Transverse colon (tissue), 4 donors: Measurements from ENCODE around the gene OR2S2. TPM values are rescaled to one million over a fixed set of nuclear protein-coding genes. Genes with fewer than 3 reads are reported as not detected.
"Not testable (repeated sequence)": the region's sequence is repeated elsewhere in the genome, so short reads cannot be mapped to it uniquely, and the experiment has no call there.

Experiments
- DNase-seq: peaks from one replicate; pipeline ENCODE4 v3.0.0-alpha.2; 2019
- H3K27ac ChIP-seq, 4 donors: fragments of 200-600 bp; sonication (generic); 2 replicates each; pipeline ENCODE4 v1.5.1; 2016 to 2018; ENCODE audit warnings: inconsistent platforms in 4 of 4
- H3K27me3 ChIP-seq: fragments of 200-600 bp; sonication (generic); 2 replicates; pipeline ENCODE4 v1.5.1; 2017; ENCODE audit warnings: inconsistent platforms
- H3K36me3 ChIP-seq, 4 donors: fragments of 200-600 bp; sonication (generic); 2 replicates each; pipeline ENCODE4 v1.5.1; 2017 to 2019; ENCODE audit warnings: inconsistent platforms in 4 of 4
- H3K4me1 ChIP-seq, 4 donors: fragments of 200-600 bp; sonication (generic); 2 replicates each; pipeline ENCODE4 v1.5.1; 2017 to 2020; ENCODE audit warnings: inconsistent platforms in 4 of 4
- H3K4me3 ChIP-seq, 4 donors: fragments of 200-600 bp; sonication (generic); 1 replicate in 1 of 4; 2 replicates in 3 of 4; pipeline versions ENCODE4 v1.5.1 to v1.6.1; 2017 to 2019; ENCODE audit warnings: inconsistent platforms in 4 of 4
- H3K9me3 ChIP-seq, 2 donors: fragments of 200-600 bp; sonication (generic); 2 replicates each; pipeline ENCODE4 v1.5.1; 2017 to 2019; ENCODE audit warnings: inconsistent platforms in 2 of 2
- EP300 ChIP-seq: sonication (generic); formaldehyde crosslinking; IDR thresholded peaks from one replicate; pipeline ENCODE4 v1.6.1; 2017; ENCODE audit warnings: antibody characterized with exemption, low read depth
- POLR2A ChIP-seq: fragments of 450-650 bp; IDR thresholded peaks from one replicate; pipeline ENCODE4 v1.6.1; 2016; ENCODE audit warnings: antibody characterized with exemption, mild to moderate bottlenecking, moderate library complexity
- POLR2AphosphoS5 ChIP-seq, 3 donors: sonication (generic); formaldehyde crosslinking; IDR thresholded peaks; one replicate each; pipeline ENCODE4 v1.6.1; 2016; ENCODE audit warnings: antibody characterized with exemption in 3 of 3
- WGBS, 2 donors: methylation state at CpG; one replicate each; pipeline ENCODE4 v1.1.5; 2018; ENCODE audit warnings: low coverage in 1 of 2; 5-methylcytosine and 5-hydroxymethylcytosine counted together
- in situ Hi-C, 4 donors: fragments of 200-750 bp; cut with MboI; loops; one replicate each; pipeline versions ENCODE4 v1.15.0 to v1.15.1; 2017; ENCODE audit warnings: low sequenced_read_pairs in 3 of 4, low pct_ligation_motif_present in 1 of 4, low pct_unique_long_range_greater_than_20kb in 1 of 4
- intact Hi-C: fragments of 100-400 bp; cut with DNase I; formaldehyde crosslinking; loops from one replicate; pipeline ENCODE4 v1.15.1; 2023; ENCODE audit warnings: low total_unique reads
- total RNA-seq, 4 donors: library from RNA; depleted of rRNA; stranded (reverse); fragments of >200 nt; gene quantifications; one replicate each; pipeline ENCODE4 v1.1.0, GENCODE V29; 2016
- TF ChIP-seq, protein P1 (sequence below), 5 experiments: fragments of 200-600 bp in 3 of 5; fragments of 450-650 bp in 2 of 5; sonication (generic) in 3 of 5; IDR thresholded peaks; 1 replicate in 2 of 5; 2 replicates in 3 of 5; pipeline ENCODE4 v1.5.1; 2016 to 2017; ENCODE audit warnings: antibody characterized with exemption in 5 of 5, inconsistent platforms in 3 of 5, mild to moderate bottlenecking in 2 of 5, moderate library complexity in 1 of 5

The OR2S2 gene
- total RNA-seq, 4 donors from 2014 or later, result not detected

DNA sequence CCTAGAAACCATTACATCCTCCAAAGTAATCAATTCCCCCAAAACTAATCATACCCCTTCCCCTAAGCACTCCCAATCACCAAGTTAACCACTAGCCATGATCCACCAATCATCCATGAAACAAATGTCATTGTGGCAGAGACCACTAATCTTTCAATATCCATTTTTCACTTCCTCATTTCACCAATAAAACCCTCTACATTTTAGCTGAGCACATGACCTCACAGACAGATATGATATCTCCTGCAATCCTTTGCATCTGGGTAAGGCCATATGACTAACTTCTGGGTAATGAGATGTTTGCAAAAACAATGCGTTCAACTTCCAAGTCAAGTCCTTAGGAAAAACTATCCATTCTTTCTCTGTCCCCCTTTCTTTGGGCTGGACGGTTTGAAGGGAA lies 20.7 kb downstream of the OR2S2 start:
- no peaks in the 10 kb centered on the region for H3K36me3 ChIP-seq
- H3K9me3 ChIP-seq, result no peaks in the 10 kb centered on the region
- 80 to 100% methylated on average over 2 of the region's 2 CpGs for WGBS, 2 donors
- TF ChIP-seq POLR2A (no peak), POLR2AphosphoS5 (IDR thresholded peaks at IDR 0.05) (no peak), EP300 (no peak)
- TF ChIP-seq, protein P1, sequence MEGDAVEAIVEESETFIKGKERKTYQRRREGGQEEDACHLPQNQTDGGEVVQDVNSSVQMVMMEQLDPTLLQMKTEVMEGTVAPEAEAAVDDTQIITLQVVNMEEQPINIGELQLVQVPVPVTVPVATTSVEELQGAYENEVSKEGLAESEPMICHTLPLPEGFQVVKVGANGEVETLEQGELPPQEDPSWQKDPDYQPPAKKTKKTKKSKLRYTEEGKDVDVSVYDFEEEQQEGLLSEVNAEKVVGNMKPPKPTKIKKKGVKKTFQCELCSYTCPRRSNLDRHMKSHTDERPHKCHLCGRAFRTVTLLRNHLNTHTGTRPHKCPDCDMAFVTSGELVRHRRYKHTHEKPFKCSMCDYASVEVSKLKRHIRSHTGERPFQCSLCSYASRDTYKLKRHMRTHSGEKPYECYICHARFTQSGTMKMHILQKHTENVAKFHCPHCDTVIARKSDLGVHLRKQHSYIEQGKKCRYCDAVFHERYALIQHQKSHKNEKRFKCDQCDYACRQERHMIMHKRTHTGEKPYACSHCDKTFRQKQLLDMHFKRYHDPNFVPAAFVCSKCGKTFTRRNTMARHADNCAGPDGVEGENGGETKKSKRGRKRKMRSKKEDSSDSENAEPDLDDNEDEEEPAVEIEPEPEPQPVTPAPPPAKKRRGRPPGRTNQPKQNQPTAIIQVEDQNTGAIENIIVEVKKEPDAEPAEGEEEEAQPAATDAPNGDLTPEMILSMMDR (IDR thresholded peaks at IDR 0.05), result no peak
- no peaks in the 10 kb centered on the region for H3K27me3 ChIP-seq
- in situ Hi-C loops (no loop called here), intact Hi-C loops (no loop called here)
- H3K4me1 ChIP-seq, result peaks cover 0 to 16% (median 11%) of the 10 kb centered on the region in 4 donors
- H3K27ac ChIP-seq, result no peak overlapping the region
- DNase-seq, result no peak
- no peak overlapping the region for H3K4me3 ChIP-seq

DNA sequence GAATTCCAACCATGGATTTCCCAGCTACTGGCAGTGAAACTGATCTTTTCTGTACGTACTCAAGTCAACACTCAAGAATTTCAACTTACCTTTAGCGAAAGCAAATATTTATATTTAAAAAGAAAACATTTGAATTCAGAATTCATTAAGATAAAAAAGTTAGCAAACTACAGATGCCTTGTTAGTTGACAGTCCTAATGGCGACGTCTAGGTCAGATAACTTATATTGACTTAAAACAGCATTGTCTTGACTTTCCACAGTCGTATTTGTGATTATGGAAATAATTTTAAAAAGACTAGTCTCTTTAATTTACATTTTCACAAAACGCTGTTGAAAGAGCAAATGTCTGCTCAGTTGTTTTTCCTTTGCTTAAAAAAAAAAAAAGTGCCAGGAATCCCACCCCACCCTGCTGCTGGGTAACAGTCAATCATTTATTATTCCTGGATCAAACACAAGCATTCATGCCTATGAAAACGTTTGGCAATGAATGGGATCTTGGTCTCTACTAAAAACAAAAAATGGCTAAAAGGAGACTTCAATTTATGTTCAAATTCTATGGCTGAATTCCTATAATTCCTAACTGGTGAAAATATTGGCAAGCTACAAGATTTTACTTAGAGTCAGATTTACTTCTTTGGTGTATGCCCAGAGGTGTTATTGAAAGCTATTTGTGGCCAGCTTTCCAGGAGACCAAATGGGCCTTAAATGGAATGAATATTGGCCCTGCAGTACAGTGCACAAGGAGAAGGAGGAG lies 22.0 kb downstream of the OR2S2 start:
- Histone ChIP-seq H3K27me3 (no peaks in the 10 kb centered on the region), H3K4me3 (no peak overlapping the region), H3K4me1 (peaks cover 0 to 11% (median 6%) of the 10 kb centered on the region in 4 donors), H3K9me3 (no peaks in the 10 kb centered on the region), H3K36me3 (no peaks in the 10 kb centered on the region), H3K27ac (no peak overlapping the region)
- DNase-seq, result no peak
- in situ Hi-C loops (no loop called here), intact Hi-C loops (loop anchor here (1.0 kb wide), 1 partner anchor 8 kb away; no protein-coding TSS in a partner anchor)
- TF ChIP-seq POLR2AphosphoS5 (IDR thresholded peaks at IDR 0.05), result no peak
- TF ChIP-seq, protein P1 (IDR thresholded peaks at IDR 0.05), result no peak
- WGBS, 2 donors, result 50 to 70% methylated on average over 7 of the region's 7 CpGs

DNA sequence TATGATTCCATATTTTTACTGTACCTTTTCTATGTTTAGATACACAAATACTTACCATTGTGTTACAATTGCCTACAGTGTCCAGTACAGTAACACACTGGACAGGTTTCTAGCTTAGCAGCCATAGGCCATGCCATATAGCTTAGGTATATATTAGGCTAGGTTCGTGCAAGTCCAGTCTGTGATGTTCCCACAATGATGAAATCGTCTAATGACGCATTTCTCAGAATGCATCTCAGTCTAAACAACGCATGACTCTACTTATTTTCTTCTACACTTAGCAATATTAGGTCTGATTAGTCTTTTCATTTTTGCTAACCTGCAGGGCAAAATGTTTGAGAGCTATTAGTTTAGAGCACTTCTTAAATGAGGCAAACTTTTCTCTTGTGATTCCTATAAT lies 22.7 kb downstream of the OR2S2 start:
- no peak overlapping the region for H3K4me3 ChIP-seq
- no peaks in the 10 kb centered on the region for H3K36me3 ChIP-seq
- in situ Hi-C loops (no loop called here), intact Hi-C loops (loop anchor here (1.0 kb wide), 1 partner anchor 9 kb away; no protein-coding TSS in a partner anchor)
- peaks cover 0 to 4% (median under 1%) of the 10 kb centered on the region in 4 donors for H3K4me1 ChIP-seq
- H3K27ac ChIP-seq, result no peak overlapping the region
- 94 to 97% methylated on average over 4 of the region's 4 CpGs for WGBS, 2 donors
- no peaks in the 10 kb centered on the region for H3K9me3 ChIP-seq
- DNase-seq, result no peak
- H3K27me3 ChIP-seq, result no peaks in the 10 kb centered on the region
- no peak for TF ChIP-seq POLR2AphosphoS5 (IDR thresholded peaks at IDR 0.05)
- TF ChIP-seq, protein P1 (IDR thresholded peaks at IDR 0.05), result no peak
- TF ChIP-seq POLR2A, result no peak
- TF ChIP-seq EP300, result no peak

DNA sequence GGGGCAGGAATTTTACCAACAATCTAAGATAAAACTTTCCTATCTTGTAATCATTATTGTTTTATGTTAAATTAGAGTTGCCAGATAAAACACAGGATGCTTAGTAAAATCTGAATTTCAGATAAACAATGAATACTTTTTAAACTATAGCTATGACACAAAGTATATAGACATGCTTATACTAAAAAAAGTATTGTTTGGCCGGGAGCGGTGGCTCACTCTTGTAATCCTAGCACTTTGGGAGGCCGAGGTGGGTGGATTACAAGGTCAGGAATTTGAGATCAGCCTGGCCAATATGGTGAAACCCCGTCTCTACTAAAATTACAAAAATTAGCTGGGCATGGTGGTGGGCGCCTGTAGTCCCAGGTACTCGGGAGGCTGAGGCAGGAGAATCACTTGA lies 23.9 kb downstream of the OR2S2 start:
- H3K4me1 ChIP-seq, in situ Hi-C loops, H3K27me3 ChIP-seq, H3K36me3 ChIP-seq, H3K4me3 ChIP-seq, H3K27ac ChIP-seq, H3K9me3 ChIP-seq, intact Hi-C loops, DNase-seq: not testable (repeated sequence)
- 77 to 90% methylated on average over 4 to 6 of the region's 6 CpGs for WGBS, 2 donors
